Activated CD4-positive, alpha-beta T cell treated with anti-CD3 and anti-CD28 coated beads, Interleukin-2, amount 10 ng/mL, durations not matched to agents 24 days and 14 days (primary cell): Measurements from ENCODE around the gene TTC21B. TPM values are rescaled to one million over a fixed set of nuclear protein-coding genes. Genes with fewer than 3 reads are reported as not detected.

ENCODE experiments used
- DNase-seq: peaks from one replicate; pipeline ENCODE4 v3.0.0; 2022
- H3K27ac Mint-ChIP-seq: one replicate; pipeline ENCODE4 v1.8.0; 2022; ENCODE audit warnings: mild to moderate bottlenecking, mixed read lengths
- H3K27me3 Mint-ChIP-seq: one replicate; pipeline ENCODE4 v1.8.0; 2022; ENCODE audit warnings: mixed read lengths
- H3K36me3 Mint-ChIP-seq: one replicate; pipeline ENCODE4 v1.8.0; 2022; ENCODE audit warnings: low read depth, mild to moderate bottlenecking, mixed read lengths
- H3K4me1 Mint-ChIP-seq: one replicate; pipeline ENCODE4 v1.8.0; 2021; ENCODE audit warnings: mixed read lengths
- H3K4me3 Mint-ChIP-seq: one replicate; pipeline ENCODE4 v1.8.0; 2022; ENCODE audit warnings: mild to moderate bottlenecking, moderate library complexity, mixed read lengths
- H3K9me3 Mint-ChIP-seq: one replicate; pipeline ENCODE4 v1.8.0; 2021; ENCODE audit warnings: mixed read lengths
- intact Hi-C: fragments of 100-400 bp; cut with micrococcal nuclease; formaldehyde crosslinking; loops from one replicate; pipeline ENCODE4 v1.15.1; 2023
- total RNA-seq: library from RNA; stranded (reverse); gene quantifications from 2 replicates; pipeline ENCODE4 v1.2.3, GENCODE V29; 2022

Gene TTC21B
- total RNA-seq, 1 donor from 2014 or later = 21.4 TPM

- intact Hi-C loops = loop anchor here (2.0 kb wide), 2 partner anchors 76 to 158 kb away; partner anchors contain the start of gene GALNT3
- DNase-seq = no peak
- H3K4me3 Mint-ChIP-seq = no peak overlapping the region
Measured at GRCh38 chr2:165952741-165953211, 800 bp downstream of the TTC21B start.

GRCh38 chr2:165952085-165952484 lies 1.5 kb downstream of the TTC21B start:
- Mint-ChIP-seq H3K4me1 (peaks cover 5% of the 10 kb centered on the region), H3K4me3 (no peak overlapping the region), H3K27ac (no peak overlapping the region), H3K27me3 (no peaks in the 10 kb centered on the region), H3K36me3 (peaks cover 10% of the 10 kb centered on the region), H3K9me3 (no peaks in the 10 kb centered on the region)
- intact Hi-C loops = loop anchor here (2.0 kb wide), 2 partner anchors 75 to 157 kb away; partner anchors contain the start of gene GALNT3
- DNase-seq = no peak

More at GRCh38 chr2:165952741-165953211, 800 bp downstream of the TTC21B start:
- Mint-ChIP-seq H3K27me3 (no peaks in the 10 kb centered on the region), H3K4me1 (peaks cover 5% of the 10 kb centered on the region), H3K9me3 (no peaks in the 10 kb centered on the region), H3K36me3 (peaks cover 5% of the 10 kb centered on the region), H3K27ac (no peak overlapping the region)

DNA sequence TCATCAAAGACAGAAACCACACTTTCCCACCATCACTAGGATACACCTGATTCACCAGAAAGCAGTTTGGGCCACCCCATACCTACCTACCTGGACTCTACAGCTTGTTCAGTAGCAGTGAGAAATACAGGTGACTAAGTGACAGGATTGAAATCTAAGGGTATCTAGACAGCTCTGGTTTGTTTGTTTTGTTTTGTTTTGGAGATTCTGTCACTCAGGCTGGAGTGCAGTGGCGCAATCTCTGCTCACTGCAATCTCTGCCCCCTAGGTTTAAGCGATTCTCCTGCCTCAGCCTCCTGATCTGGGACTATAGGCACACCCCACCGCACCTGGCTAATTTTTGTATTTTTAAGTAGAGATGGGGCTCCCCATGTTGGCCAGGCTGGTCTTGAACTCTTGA lies 3.1 kb downstream of the TTC21B start:
- no peaks in the 10 kb centered on the region for H3K9me3 Mint-ChIP-seq
- DNase-seq = no peak
- no peaks in the 10 kb centered on the region for H3K27me3 Mint-ChIP-seq
- H3K4me1 Mint-ChIP-seq = peaks cover 4% of the 10 kb centered on the region
- H3K36me3 Mint-ChIP-seq = peaks cover 10% of the 10 kb centered on the region
- no peak overlapping the region for H3K27ac Mint-ChIP-seq
- intact Hi-C loops = no loop called here
- H3K4me3 Mint-ChIP-seq = no peak overlapping the region

DNA sequence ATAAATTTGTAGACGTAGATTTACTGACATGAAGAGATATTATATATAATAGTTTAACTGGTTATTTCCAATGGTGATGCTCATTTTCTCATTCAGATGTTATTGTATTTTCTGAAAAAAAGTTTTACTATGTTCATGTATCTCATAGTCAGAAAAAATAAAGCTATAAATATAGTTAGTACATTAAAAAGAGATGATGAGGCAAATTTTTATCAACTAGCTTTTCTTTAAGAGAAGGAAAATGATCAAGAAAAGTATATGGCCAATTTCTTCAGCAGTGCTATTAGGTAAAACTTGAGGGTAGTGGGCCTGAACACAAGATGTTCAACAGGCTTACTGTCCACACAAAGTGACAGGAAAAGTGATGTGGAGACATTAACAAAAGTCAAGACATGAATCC lies 11.7 kb downstream of the TTC21B start:
- DNase-seq = no peak
- Mint-ChIP-seq H3K27me3 (no peaks in the 10 kb centered on the region), H3K27ac (no peak overlapping the region), H3K9me3 (no peaks in the 10 kb centered on the region), H3K4me3 (no peak overlapping the region), H3K4me1 (peaks cover 2% of the 10 kb centered on the region), H3K36me3 (peaks cover 46% of the 10 kb centered on the region)
- intact Hi-C loops = no loop called here

GRCh38 chr2:165938237-165938636 lies 15.3 kb downstream of the TTC21B start:
- Mint-ChIP-seq H3K27me3 (no peaks in the 10 kb centered on the region), H3K9me3 (no peaks in the 10 kb centered on the region), H3K4me1 (peaks cover 2% of the 10 kb centered on the region), H3K36me3 (peaks cover 46% of the 10 kb centered on the region), H3K4me3 (no peak overlapping the region), H3K27ac (no peak overlapping the region)
- DNase-seq = no peak
- intact Hi-C loops = no loop called here

DNA sequence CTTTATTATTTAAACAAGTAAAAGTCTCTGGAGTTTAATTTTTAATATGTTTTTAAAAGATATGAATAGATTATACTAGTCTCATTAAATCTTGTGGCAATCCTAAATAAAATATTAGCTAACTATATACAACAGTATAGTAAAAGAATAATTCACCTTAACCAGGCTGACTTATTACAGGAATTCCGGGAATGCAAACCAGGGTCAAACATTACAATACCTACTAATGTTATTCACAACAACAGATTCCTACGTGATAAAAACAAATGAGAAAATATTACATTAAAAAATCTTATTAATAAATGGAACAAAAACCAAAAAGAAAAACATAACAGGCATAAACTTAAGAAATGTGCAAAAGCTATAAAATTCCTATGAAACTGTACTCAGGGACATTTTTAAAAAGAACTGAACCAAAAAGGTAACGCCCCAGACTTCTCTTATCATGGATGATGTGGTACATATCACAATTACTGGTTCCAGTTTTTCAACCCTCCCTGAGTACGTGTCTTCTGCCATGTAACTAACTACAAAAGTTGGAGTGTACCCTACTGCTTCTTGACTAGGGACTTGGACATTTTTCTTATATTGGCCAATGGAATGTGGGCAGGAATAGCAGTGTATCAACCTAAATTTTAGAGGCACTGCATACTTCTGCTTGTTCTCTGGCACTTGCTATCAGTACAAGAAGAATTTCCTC lies 20.2 kb downstream of the TTC21B start:
- no peak for DNase-seq
- no peak overlapping the region for H3K27ac Mint-ChIP-seq
- no peaks in the 10 kb centered on the region for H3K9me3 Mint-ChIP-seq
- peaks cover 25% of the 10 kb centered on the region for H3K36me3 Mint-ChIP-seq
- no peaks in the 10 kb centered on the region for H3K4me1 Mint-ChIP-seq
- H3K27me3 Mint-ChIP-seq = no peaks in the 10 kb centered on the region
- no peak overlapping the region for H3K4me3 Mint-ChIP-seq
- intact Hi-C loops = no loop called here

DNA sequence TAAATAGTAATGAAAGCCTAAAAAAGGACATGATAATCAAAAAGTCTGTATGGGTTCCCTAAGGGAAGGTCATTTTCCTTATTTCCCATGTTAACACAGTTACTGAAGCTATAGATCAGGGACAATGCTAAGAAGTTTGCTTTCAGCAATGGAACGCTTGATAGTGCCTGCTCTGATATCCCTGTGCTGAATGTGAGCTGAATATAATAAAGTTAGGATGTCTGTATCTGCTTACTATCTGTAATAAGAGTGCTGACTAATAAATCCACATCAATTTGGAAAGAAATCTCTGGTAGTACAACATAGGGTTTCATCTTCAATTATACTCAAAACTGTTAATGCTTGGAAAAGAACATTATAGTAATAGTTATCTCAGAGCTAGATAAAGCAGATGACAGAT lies 25.8 kb downstream of the TTC21B start:
- no peaks in the 10 kb centered on the region for H3K27me3 Mint-ChIP-seq
- intact Hi-C loops = no loop called here
- no peak overlapping the region for H3K27ac Mint-ChIP-seq
- H3K36me3 Mint-ChIP-seq = peaks cover 32% of the 10 kb centered on the region
- H3K4me1 Mint-ChIP-seq = no peaks in the 10 kb centered on the region
- H3K4me3 Mint-ChIP-seq = no peak overlapping the region
- no peaks in the 10 kb centered on the region for H3K9me3 Mint-ChIP-seq
- no peak for DNase-seq

DNA sequence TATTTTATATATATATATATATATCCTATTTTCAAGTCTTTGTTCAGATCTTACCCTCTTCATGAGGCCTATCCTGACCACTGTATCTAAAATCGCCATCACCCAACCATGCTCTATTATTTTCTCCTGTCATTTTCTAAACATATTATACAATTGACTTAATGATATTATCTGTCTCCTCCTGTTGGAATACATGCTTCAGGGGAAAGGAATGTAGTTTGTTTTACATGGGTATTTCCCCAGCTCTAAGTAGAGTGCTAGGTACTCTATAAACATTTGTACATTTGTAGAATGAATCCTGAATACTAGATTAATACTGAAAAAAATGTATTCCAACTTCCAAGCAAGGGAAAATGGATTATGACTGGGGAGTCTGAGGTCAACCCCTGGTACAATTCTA lies 26.2 kb downstream of the TTC21B start:
- H3K9me3 Mint-ChIP-seq = no peaks in the 10 kb centered on the region
- H3K36me3 Mint-ChIP-seq = peaks cover 35% of the 10 kb centered on the region
- no peak overlapping the region for H3K4me3 Mint-ChIP-seq
- no peak overlapping the region for H3K27ac Mint-ChIP-seq
- DNase-seq = no peak
- H3K27me3 Mint-ChIP-seq = no peaks in the 10 kb centered on the region
- no peaks in the 10 kb centered on the region for H3K4me1 Mint-ChIP-seq
- intact Hi-C loops = no loop called here

DNA sequence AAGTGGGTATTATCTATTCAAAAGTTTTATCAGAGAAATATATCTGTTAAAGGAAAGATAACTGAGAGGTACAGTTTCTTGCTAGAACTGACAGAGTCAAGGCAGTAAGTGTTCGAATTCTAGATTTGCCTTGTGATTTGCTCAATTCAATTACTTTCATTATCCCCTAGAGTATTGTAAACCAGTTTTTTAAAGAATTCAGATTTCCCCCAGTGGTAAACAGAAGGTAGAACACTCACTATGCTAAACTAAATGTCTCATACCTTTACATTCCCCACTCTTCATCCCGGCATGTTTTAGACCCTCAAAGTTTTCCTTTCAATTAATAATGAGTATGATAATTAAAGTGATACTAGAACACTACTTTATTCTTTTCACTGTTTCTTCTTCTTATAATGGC lies 28.6 kb downstream of the TTC21B start:
- Mint-ChIP-seq H3K4me3 (no peak overlapping the region), H3K9me3 (no peaks in the 10 kb centered on the region), H3K4me1 (peaks cover 8% of the 10 kb centered on the region), H3K27ac (no peak overlapping the region), H3K27me3 (no peaks in the 10 kb centered on the region), H3K36me3 (peaks cover 36% of the 10 kb centered on the region)
- intact Hi-C loops = no loop called here
- DNase-seq = no peak

DNA sequence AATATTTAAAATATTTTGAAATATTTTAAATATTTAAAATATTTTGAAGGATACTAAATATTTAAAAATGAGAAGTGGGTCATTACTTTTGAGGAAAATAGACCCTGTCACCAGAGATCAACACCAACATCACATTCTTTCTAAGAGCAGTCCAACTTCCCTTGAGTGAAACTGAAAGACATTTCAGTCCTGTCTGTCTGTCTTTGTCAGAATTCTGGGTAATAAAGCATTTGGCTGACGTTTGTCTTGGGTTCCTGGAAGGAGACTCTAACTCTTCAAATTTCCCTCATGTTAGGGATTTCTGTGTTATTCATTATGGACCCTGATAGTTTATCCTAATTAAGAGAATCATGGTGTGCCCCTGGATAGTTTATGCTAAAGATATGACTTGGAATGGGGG lies 32.8 kb downstream of the TTC21B start:
- DNase-seq = no peak
- H3K4me1 Mint-ChIP-seq = peaks cover 8% of the 10 kb centered on the region
- H3K27ac Mint-ChIP-seq = peak overlapping the region; percentile 66
- intact Hi-C loops = no loop called here
- H3K4me3 Mint-ChIP-seq = no peak overlapping the region
- H3K27me3 Mint-ChIP-seq = no peaks in the 10 kb centered on the region
- peaks cover 26% of the 10 kb centered on the region for H3K36me3 Mint-ChIP-seq
- H3K9me3 Mint-ChIP-seq = no peaks in the 10 kb centered on the region

DNA sequence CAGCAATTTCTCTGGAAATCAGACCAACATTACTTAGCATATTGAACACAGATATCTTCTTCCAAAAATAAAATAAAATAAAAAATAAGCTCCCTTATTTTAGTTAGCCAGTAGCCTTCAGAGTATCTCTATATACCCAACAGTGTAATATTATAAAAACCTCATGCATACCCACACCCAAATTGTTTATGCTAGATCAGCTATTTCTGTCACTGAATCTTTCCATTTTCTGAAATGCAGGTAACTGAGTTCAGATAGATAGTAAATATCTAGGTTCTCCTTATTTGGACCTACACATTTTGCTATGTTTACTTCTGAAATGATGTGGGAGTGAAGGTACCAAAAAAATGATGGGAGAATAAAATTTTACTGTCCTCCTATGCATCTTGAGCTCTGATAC lies 39.9 kb downstream of the TTC21B start:
- peaks cover 28% of the 10 kb centered on the region for H3K36me3 Mint-ChIP-seq
- no peak overlapping the region for H3K27ac Mint-ChIP-seq
- no peak overlapping the region for H3K4me3 Mint-ChIP-seq
- no peak for DNase-seq
- H3K27me3 Mint-ChIP-seq = no peaks in the 10 kb centered on the region
- intact Hi-C loops = no loop called here
- no peaks in the 10 kb centered on the region for H3K9me3 Mint-ChIP-seq
- no peaks in the 10 kb centered on the region for H3K4me1 Mint-ChIP-seq

- Mint-ChIP-seq H3K4me1 (no peaks in the 10 kb centered on the region), H3K36me3 (peaks cover 29% of the 10 kb centered on the region), H3K27me3 (no peaks in the 10 kb centered on the region), H3K4me3 (no peak overlapping the region), H3K27ac (no peak overlapping the region), H3K9me3 (no peaks in the 10 kb centered on the region)
- intact Hi-C loops = no loop called here
- DNase-seq = no peak
Measured at GRCh38 chr2:165911981-165912380, 41.6 kb downstream of the TTC21B start.

GRCh38 chr2:165911231-165911630 lies 42.3 kb downstream of the TTC21B start:
- DNase-seq = no peak
- Mint-ChIP-seq H3K4me3 (no peak overlapping the region), H3K4me1 (no peaks in the 10 kb centered on the region), H3K27me3 (no peaks in the 10 kb centered on the region), H3K36me3 (peaks cover 26% of the 10 kb centered on the region), H3K9me3 (no peaks in the 10 kb centered on the region), H3K27ac (no peak overlapping the region)
- intact Hi-C loops = no loop called here

DNA sequence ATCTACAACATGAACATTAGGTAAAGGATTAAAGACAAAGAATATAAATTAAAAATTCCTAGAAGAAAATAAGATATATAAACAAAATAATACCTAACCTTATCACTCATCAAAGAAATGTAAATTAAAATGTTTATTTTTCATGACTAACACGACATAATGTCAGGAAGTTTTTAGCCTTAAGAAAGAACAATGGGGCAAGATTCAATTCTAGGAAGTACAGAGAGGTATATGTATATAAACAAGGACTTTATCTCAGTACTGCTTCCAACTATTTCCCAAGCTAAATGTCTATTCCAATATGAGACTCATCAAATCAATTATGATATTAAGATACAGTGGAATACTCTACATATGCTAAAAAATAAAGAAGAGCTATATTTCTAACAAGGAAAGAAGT lies 44.1 kb downstream of the TTC21B start:
- intact Hi-C loops = no loop called here
- H3K36me3 Mint-ChIP-seq = peaks cover 33% of the 10 kb centered on the region
- no peak overlapping the region for H3K27ac Mint-ChIP-seq

GRCh38 chr2:165905854-165906253 lies 47.7 kb downstream of the TTC21B start:
- Mint-ChIP-seq H3K9me3 (peaks cover 6% of the 10 kb centered on the region), H3K4me3 (no peak overlapping the region), H3K36me3 (peaks cover 24% of the 10 kb centered on the region), H3K27me3 (no peaks in the 10 kb centered on the region), H3K4me1 (peaks cover 19% of the 10 kb centered on the region), H3K27ac (no peak overlapping the region)
- no peak for DNase-seq
- intact Hi-C loops = no loop called here

More for the DNA sequence above, 44.1 kb downstream of the TTC21B start:
- no peaks in the 10 kb centered on the region for H3K27me3 Mint-ChIP-seq
- peaks cover 9% of the 10 kb centered on the region for H3K4me1 Mint-ChIP-seq
- DNase-seq = no peak
- no peaks in the 10 kb centered on the region for H3K9me3 Mint-ChIP-seq
- no peak overlapping the region for H3K4me3 Mint-ChIP-seq
